Fibroblast of villous mesenchyme (primary cell): ENCODE results near the gene PRICKLE4. TPM values are rescaled to one million over a fixed set of nuclear protein-coding genes. Genes with fewer than 3 reads are reported as not detected.

Experiments used
- DNase-seq: peaks from one replicate; pipeline ENCODE4 v3.0.0-alpha.2; 2010; ENCODE audit warnings: low read depth
- H3K4me3 ChIP-seq: 2 replicates; pipeline ENCODE4 v1.5.1; 2011; ENCODE audit warnings: low read depth, mild to moderate bottlenecking, low read length
- small RNA-seq: library from RNA; depleted of rRNA; stranded (forward); fragments of <200 nt; gene quantifications from one replicate; pipeline ENCODE3, GENCODE V24; 2012
- total RNA-seq: library from RNA; depleted of rRNA; stranded (reverse); fragments of >200 nt; gene quantifications from 2 replicates; pipeline ENCODE4 v1.2.3, GENCODE V29; 2012
- TF ChIP-seq, protein P1 (sequence below): IDR thresholded peaks from 2 replicates; pipeline ENCODE4 v1.5.1; 2012; ENCODE audit warnings: low read depth, mild to moderate bottlenecking, low read length; ENCODE audit not compliant: insufficient read depth

PRICKLE4 gene
- total RNA-seq, 1 donor, result 0.86 TPM

DNA sequence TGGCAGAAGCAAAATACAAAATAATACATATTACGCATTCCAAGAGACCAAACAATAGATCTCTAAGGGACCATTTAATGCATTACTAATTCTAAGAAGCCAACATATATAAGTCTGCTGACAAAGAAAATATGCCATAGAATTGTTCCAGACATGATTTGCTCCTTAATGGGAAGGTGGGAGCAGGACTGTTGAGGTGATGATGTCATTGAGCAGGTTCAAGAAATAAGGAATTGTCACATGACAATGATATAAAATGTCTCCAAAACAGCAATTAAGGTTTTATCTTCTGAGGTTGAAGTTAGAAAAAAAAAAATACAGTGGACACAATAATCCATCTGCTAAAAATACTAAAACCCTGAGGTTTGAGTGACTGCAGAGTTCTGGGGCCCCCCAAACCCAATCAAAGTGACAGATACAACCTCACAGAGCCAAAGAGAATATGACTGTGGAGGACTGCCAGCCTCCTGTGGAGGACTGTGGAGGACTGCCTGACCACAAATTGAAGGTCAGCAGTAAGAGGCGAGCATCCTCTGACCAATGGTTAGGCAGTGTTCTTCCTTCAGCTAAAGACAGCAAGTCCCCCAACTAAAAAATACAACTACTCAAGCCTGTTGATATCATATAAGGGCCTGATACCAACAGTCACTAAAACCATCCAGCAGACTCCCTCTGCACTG lies 45.9 kb downstream of the PRICKLE4 start:
- TF ChIP-seq, protein P1, sequence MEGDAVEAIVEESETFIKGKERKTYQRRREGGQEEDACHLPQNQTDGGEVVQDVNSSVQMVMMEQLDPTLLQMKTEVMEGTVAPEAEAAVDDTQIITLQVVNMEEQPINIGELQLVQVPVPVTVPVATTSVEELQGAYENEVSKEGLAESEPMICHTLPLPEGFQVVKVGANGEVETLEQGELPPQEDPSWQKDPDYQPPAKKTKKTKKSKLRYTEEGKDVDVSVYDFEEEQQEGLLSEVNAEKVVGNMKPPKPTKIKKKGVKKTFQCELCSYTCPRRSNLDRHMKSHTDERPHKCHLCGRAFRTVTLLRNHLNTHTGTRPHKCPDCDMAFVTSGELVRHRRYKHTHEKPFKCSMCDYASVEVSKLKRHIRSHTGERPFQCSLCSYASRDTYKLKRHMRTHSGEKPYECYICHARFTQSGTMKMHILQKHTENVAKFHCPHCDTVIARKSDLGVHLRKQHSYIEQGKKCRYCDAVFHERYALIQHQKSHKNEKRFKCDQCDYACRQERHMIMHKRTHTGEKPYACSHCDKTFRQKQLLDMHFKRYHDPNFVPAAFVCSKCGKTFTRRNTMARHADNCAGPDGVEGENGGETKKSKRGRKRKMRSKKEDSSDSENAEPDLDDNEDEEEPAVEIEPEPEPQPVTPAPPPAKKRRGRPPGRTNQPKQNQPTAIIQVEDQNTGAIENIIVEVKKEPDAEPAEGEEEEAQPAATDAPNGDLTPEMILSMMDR, result no peak
- no peak for DNase-seq
- H3K4me3 ChIP-seq, result no peak overlapping the region

DNA sequence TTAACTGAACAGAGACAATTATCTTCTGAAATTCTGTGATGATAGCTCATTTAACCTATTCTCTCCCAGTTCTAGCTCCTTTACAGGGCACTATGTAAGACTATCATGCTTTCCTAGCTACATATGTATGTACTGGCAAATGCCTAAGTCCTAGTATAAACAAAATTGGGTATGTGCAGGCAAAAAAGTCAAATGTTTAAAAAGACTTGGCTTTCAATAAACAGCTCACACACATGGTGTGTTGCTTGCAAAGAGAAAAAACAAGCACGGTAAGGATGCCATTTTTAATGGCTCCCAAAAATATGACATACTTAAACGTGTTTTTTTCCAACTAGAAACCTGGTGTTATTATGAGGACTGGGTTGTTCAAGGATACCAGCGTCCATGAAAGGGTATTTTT lies 51.7 kb downstream of the PRICKLE4 start:
- TF ChIP-seq, protein P1, result no peak
- H3K4me3 ChIP-seq, result no peak overlapping the region
- DNase-seq, result no peak

DNA sequence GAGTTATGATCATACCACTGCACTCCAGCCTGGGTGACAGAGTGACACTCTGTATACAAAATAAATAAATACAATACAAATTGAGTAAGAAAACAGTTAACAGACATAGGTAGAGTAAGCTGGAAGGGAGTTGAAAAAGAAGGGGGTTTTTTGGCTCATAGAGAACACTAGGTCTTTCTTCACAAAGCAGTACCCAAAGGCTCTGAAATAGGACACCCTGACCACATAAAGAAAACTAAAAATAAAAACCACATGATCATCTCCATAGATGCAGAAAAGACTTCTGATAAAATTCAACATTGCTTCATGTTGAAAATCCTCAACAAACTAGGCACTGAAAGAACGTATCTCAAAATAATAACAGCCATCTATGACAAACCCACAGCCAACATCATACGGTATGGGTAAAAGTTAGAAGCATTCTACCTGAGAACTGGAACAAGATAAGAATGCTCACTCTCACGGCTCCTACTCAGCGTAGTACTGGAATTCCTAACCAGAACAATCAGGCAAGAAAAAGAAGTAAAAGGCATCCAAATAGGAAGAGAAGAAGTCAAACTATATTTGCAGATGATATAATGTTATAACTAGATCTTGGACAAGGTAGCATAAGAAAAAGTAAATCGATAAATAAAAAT lies 55.6 kb downstream of the PRICKLE4 start:
- H3K4me3 ChIP-seq, result no peak overlapping the region
- DNase-seq, result peak; percentile 35
- TF ChIP-seq, protein P1, result no peak

DNA sequence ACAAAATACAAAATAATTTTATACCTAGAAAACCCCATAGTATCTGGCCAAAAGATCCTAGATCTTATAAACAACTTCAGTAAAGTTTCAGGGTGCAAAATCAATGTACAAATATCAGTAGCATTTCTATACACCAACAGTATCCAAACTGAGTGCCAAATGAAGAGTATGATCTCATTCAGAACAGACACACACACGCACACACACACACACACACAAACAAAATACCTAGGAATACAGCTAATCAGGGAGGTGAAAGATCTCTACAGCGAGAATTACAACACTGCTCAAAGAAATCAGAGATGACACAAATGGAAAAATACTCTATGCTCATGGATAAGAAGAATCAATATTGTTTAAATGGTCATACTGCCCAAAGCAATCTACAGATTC lies 56.1 kb downstream of the PRICKLE4 start:
- peak; percentile 18 for DNase-seq
- TF ChIP-seq, protein P1, result no peak
- no peak overlapping the region for H3K4me3 ChIP-seq

Small RNA genes within 50 kb of the gene (small RNA-seq; reads per million reads assigned to genes)
- gene AL365205.2 (not detected), gene AL365205.3 (not detected), gene RF00393 (not detected)

Other genes with a start within 250 kb of the PRICKLE4 start
- gene FOXP4, start 234.4 kb upstream of the PRICKLE4 start, total RNA-seq, result 2.2 and 4.5 TPM in 2 replicates
- gene MDFI, start 142.3 kb upstream of the PRICKLE4 start, total RNA-seq, result not detected in 2 replicates
- 3.0 and 5.2 TPM in 2 replicates for gene TFEB, start 45.2 kb upstream of the PRICKLE4 start, total RNA-seq
- gene PGC, start 33.4 kb upstream of the PRICKLE4 start, total RNA-seq, result not detected in 2 replicates
- 1.3 TPM in 2 replicates for gene FRS3, start 882 bp upstream of the PRICKLE4 start, total RNA-seq
- gene TOMM6, start 6.9 kb downstream of the PRICKLE4 start, total RNA-seq, result 67.3 and 70.0 TPM in 2 replicates
- gene USP49, start 114.6 kb downstream of the PRICKLE4 start, total RNA-seq, result 2.3 and 3.0 TPM in 2 replicates
- 31.9 and 40.2 TPM in 2 replicates for gene MED20, start 140.4 kb downstream of the PRICKLE4 start, total RNA-seq
- 13.2 and 20.7 TPM in 2 replicates for gene BYSL, start 140.7 kb downstream of the PRICKLE4 start, total RNA-seq
- gene CCND3, start 161.0 kb downstream of the PRICKLE4 start, total RNA-seq, result 25.8 and 42.3 TPM in 2 replicates